ENCODE results near the gene CASKIN1.

CASKIN1 gene

GRCh38 chr16:2208772-2209171, 12.4 kb upstream of the CASKIN1 start:
- Histone ChIP-seq H3K36me3 (peaks cover 68% of the 10 kb centered on the region), H3K9me3 (ENCODE audit: severe bottlenecking) (no peaks in the 10 kb centered on the region), H3K4me3 (ENCODE audit: low read depth, low read length) (no peak overlapping the region), H3K27ac (peak overlapping the region; percentile 93), H3K27me3 (ENCODE audit: insufficient read depth, low read depth, severe bottlenecking) (no peaks in the 10 kb centered on the region)
- TF ChIP-seq CTCF (IDR thresholded peaks at IDR 0.05; ENCODE audit: low read depth, low read length): no peak
- DNase-seq: no peak

- no peak for TF ChIP-seq CTCF (IDR thresholded peaks at IDR 0.05; ENCODE audit: low read depth, low read length)
- no peak for DNase-seq
Measured at GRCh38 chr16:2208308-2208707, 11.9 kb upstream of the CASKIN1 start.

GRCh38 chr16:2207872-2208271, 11.5 kb upstream of the CASKIN1 start:
- DNase-seq: no peak
- H3K9me3 ChIP-seq (ENCODE audit: severe bottlenecking): no peaks in the 10 kb centered on the region
- H3K36me3 ChIP-seq: peaks cover 59% of the 10 kb centered on the region
- no peak for TF ChIP-seq CTCF (IDR thresholded peaks at IDR 0.05; ENCODE audit: low read depth, low read length)
- H3K27me3 ChIP-seq (ENCODE audit: insufficient read depth, low read depth, severe bottlenecking): no peaks in the 10 kb centered on the region
- no peak overlapping the region for H3K4me3 ChIP-seq (ENCODE audit: low read depth, low read length)
- peak overlapping the region; percentile 93 for H3K27ac ChIP-seq

More at GRCh38 chr16:2208308-2208707, 11.9 kb upstream of the CASKIN1 start:
- Histone ChIP-seq H3K27ac (peak overlapping the region; percentile 93), H3K27me3 (ENCODE audit: insufficient read depth, low read depth, severe bottlenecking) (no peaks in the 10 kb centered on the region), H3K36me3 (peaks cover 64% of the 10 kb centered on the region), H3K4me3 (ENCODE audit: low read depth, low read length) (no peak overlapping the region), H3K9me3 (ENCODE audit: severe bottlenecking) (no peaks in the 10 kb centered on the region)

GRCh38 chr16:2206780-2207433, 10.5 kb upstream of the CASKIN1 start:
- no peaks in the 10 kb centered on the region for H3K9me3 ChIP-seq (ENCODE audit: severe bottlenecking)
- no peak for DNase-seq
- peak overlapping the region; percentile 99 for H3K27ac ChIP-seq
- H3K36me3 ChIP-seq: peaks cover 50% of the 10 kb centered on the region
- no peak overlapping the region for H3K4me3 ChIP-seq (ENCODE audit: low read depth, low read length)
- H3K27me3 ChIP-seq (ENCODE audit: insufficient read depth, low read depth, severe bottlenecking): no peaks in the 10 kb centered on the region
- no peak for TF ChIP-seq CTCF (IDR thresholded peaks at IDR 0.05; ENCODE audit: low read depth, low read length)

- Histone ChIP-seq H3K9me3 (ENCODE audit: severe bottlenecking) (no peaks in the 10 kb centered on the region), H3K4me3 (ENCODE audit: low read depth, low read length) (no peak overlapping the region), H3K27me3 (ENCODE audit: insufficient read depth, low read depth, severe bottlenecking) (no peaks in the 10 kb centered on the region), H3K36me3 (peaks cover 45% of the 10 kb centered on the region), H3K27ac (peak overlapping the region; percentile 99)
- TF ChIP-seq CTCF (IDR thresholded peaks at IDR 0.05; ENCODE audit: low read depth, low read length): no peak
- no peak for DNase-seq
Measured at GRCh38 chr16:2206420-2206779, 10.0 kb upstream of the CASKIN1 start.

- TF ChIP-seq CTCF (IDR thresholded peaks at IDR 0.05; ENCODE audit: low read depth, low read length): no peak
- no peaks in the 10 kb centered on the region for H3K27me3 ChIP-seq (ENCODE audit: insufficient read depth, low read depth, severe bottlenecking)
- H3K27ac ChIP-seq: peak overlapping the region; percentile 99
- peak overlapping the region; percentile 73 for H3K4me3 ChIP-seq (ENCODE audit: low read depth, low read length)
- H3K9me3 ChIP-seq (ENCODE audit: severe bottlenecking): no peaks in the 10 kb centered on the region
- DNase-seq: no peak
- peaks cover 44% of the 10 kb centered on the region for H3K36me3 ChIP-seq
Measured at GRCh38 chr16:2205967-2206313, 9.5 kb upstream of the CASKIN1 start.
